Keratinocyte (primary cell): Measurements from ENCODE around the gene KXD1. TPM values are rescaled to one million over a fixed set of nuclear protein-coding genes. Genes with fewer than 3 reads are reported as not detected.

Source experiments
- DNase-seq: peaks from one replicate; pipeline ENCODE4 v3.0.0-alpha.2; 2011; ENCODE audit warnings: low read depth, missing footprints, low spot score
- FAIRE-seq: peaks from 2 replicates; lab custom pipeline; 2011; peaks lifted over from hg19 to GRCh38; lab: Jason Lieb, UNC
- H2AFZ ChIP-seq: 2 replicates; pipeline ENCODE4 v1.6.0; 2012; ENCODE audit warnings: low read length, control low read depth, inconsistent platforms; ENCODE audit not compliant: control insufficient read depth
- H3K27ac ChIP-seq: 2 replicates; pipeline ENCODE4 v1.5.1; 2011; ENCODE audit warnings: low read length; ENCODE audit not compliant: control insufficient read depth, insufficient read depth
- H3K27me3 ChIP-seq: 3 replicates; pipeline ENCODE4 v1.6.0; 2011; ENCODE audit warnings: low read length; ENCODE audit not compliant: control insufficient read depth, insufficient read depth; ENCODE audit errors: extremely low read depth
- H3K36me3 ChIP-seq, 2 experiments: 2 replicates in 1 of 2; 3 replicates in 1 of 2; pipeline ENCODE4 v1.5.1; 2011; ENCODE audit warnings: low read length in 2 of 2, mild to moderate bottlenecking in 1 of 2; ENCODE audit not compliant: control insufficient read depth in 2 of 2, insufficient read depth in 2 of 2; ENCODE audit errors: extremely low read depth in 1 of 2
- H3K4me1 ChIP-seq: 3 replicates; pipeline ENCODE4 v1.5.1; 2011; ENCODE audit warnings: low read length; ENCODE audit not compliant: control insufficient read depth, insufficient read depth; ENCODE audit errors: extremely low read depth
- H3K4me2 ChIP-seq: 3 replicates; pipeline ENCODE4 v1.6.0; 2011; ENCODE audit warnings: low read depth, low read length; ENCODE audit not compliant: control insufficient read depth, insufficient read depth; ENCODE audit errors: extremely low read depth
- H3K4me3 ChIP-seq, 3 experiments: fragments of 200-600 bp in 1 of 3; sonication (generic) in 1 of 3; 2 replicates in 2 of 3; 3 replicates in 1 of 3; pipeline ENCODE4 v1.5.1; 2011 to 2016; ENCODE audit warnings: low read length in 3 of 3, mild to moderate bottlenecking in 3 of 3, control low read depth in 2 of 3, inconsistent platforms in 1 of 3, low read depth in 1 of 3, mixed read lengths in 1 of 3, mixed run types in 1 of 3, moderate library complexity in 1 of 3; ENCODE audit not compliant: control insufficient read depth in 2 of 3, insufficient read depth in 2 of 3; ENCODE audit errors: extremely low read depth in 1 of 3
- H3K79me2 ChIP-seq: 2 replicates; pipeline ENCODE4 v1.6.0; 2012; ENCODE audit warnings: low read length; ENCODE audit not compliant: control insufficient read depth, insufficient read depth
- H3K9ac ChIP-seq: 3 replicates; pipeline ENCODE4 v1.6.0; 2011; ENCODE audit warnings: low read length; ENCODE audit not compliant: control insufficient read depth, insufficient read depth; ENCODE audit errors: extremely low read depth
- H3K9me1 ChIP-seq: 3 replicates; pipeline ENCODE4 v1.6.0; 2011; ENCODE audit warnings: low read length; ENCODE audit not compliant: control insufficient read depth, insufficient read depth; ENCODE audit errors: extremely low read depth
- H3K9me3 ChIP-seq: 2 replicates; pipeline ENCODE4 v1.5.1; 2012; ENCODE audit warnings: low read depth, low read length; ENCODE audit not compliant: control insufficient read depth
- H4K20me1 ChIP-seq: 3 replicates; pipeline ENCODE4 v1.6.0; 2011; ENCODE audit warnings: low read length; ENCODE audit not compliant: control insufficient read depth, insufficient read depth; ENCODE audit errors: extremely low read depth
- CTCF ChIP-seq, 3 experiments: IDR thresholded peaks in 1 of 3; conservative IDR thresholded peaks in 1 of 3; optimal IDR thresholded peaks in 1 of 3; 2 replicates in 2 of 3; 3 replicates in 1 of 3; pipeline versions ENCODE3 to v1.5.1; 2011; ENCODE audit warnings: low read length in 3 of 3, mild to moderate bottlenecking in 3 of 3, moderate library complexity in 2 of 3, control low read depth in 1 of 3, inconsistent platforms in 1 of 3; ENCODE audit not compliant: insufficient read depth in 2 of 3; ENCODE audit errors: extremely low read depth in 1 of 3
- EZH2 ChIP-seq: IDR thresholded peaks from one replicate; pipeline ENCODE4 v1.6.1; 2012; ENCODE audit warnings: inconsistent platforms, mild to moderate bottlenecking, low read length, moderate library complexity
- dilution Hi-C: fragments of 300-500 bp; cut with MboI; formaldehyde crosslinking; loops from one replicate; pipeline ENCODE4 v1.7.0; 2020; ENCODE audit warnings: low sequenced_read_pairs; ENCODE audit not compliant: extremely low pct_ligation_motif_present
- polyA plus RNA-seq, 5 experiments: library from polyadenylated mRNA; depleted of rRNA in 3 of 5; stranded (reverse) in 3 of 5; stranded (forward) in 1 of 5; unstranded in 1 of 5; fragments of >200 nt; gene quantifications; 1 replicate in 1 of 5; 2 replicates in 3 of 5; 3 replicates in 1 of 5; pipeline versions ENCODE4 v1.2.1 to v1.2.3, GENCODE V29; 2011 to 2012; ENCODE audit warnings: missing spikeins in 2 of 5, low read depth in 1 of 5, low replicate concordance in 1 of 5

KXD1 gene
- polyA plus RNA-seq, 1 donor (not counting 4 experiments of a cell fraction or from before 2014, with no cell fraction given): 94.6 TPM

DNA sequence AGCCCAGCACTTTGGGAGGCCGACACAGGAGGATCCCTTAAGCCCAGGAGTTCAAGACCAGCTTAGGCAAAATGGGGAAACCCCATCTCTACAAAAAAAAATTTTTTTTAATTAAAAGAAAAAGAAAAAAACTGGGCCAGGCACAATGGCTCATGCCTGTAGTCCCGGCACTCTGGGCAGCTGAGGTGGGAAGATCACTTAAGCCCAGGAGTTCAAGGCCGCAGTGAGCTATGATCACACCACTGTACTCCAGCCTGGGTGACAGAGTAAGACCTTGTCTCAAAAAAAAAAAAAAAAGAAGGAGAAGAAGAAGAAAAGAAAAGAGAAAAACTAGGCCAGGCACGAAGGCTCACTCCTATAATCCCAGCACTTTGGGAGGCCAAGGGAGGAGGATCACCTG, 40.1 kb upstream of the KXD1 start:
- dilution Hi-C loops: no loop called here
- no peak overlapping the region for H2AFZ ChIP-seq
- H3K36me3 ChIP-seq: peaks cover 3 to 16% of the 10 kb centered on the region in 2 experiments
- DNase-seq (no peak), FAIRE-seq (no peak)
- no peak overlapping the region for H3K4me3 ChIP-seq
- H3K9me1 ChIP-seq: peaks cover 7% of the 10 kb centered on the region
- H3K9ac ChIP-seq: no peak overlapping the region
- H4K20me1 ChIP-seq: peaks cover 26% of the 10 kb centered on the region
- H3K4me2 ChIP-seq: no peak overlapping the region
- H3K9me3 ChIP-seq: no peaks in the 10 kb centered on the region
- H3K27me3 ChIP-seq: no peaks in the 10 kb centered on the region
- peaks cover 30% of the 10 kb centered on the region for H3K4me1 ChIP-seq
- peaks cover 88% of the 10 kb centered on the region for H3K79me2 ChIP-seq
- TF ChIP-seq EZH2: no peak
- TF ChIP-seq CTCF (optimal IDR thresholded peaks at IDR 0.05 in 1 of 3, IDR thresholded peaks at IDR 0.05 in 1 of 3, conservative IDR thresholded peaks at IDR 0.05 in 1 of 3; ENCODE audit: extremely low read depth in 1 of 3, insufficient read depth in 2 of 3, low read length in 3 of 3): no peak
- no peak overlapping the region for H3K27ac ChIP-seq

- Histone ChIP-seq H3K9me3 (no peaks in the 10 kb centered on the region), H3K36me3 (peaks cover 3 to 16% of the 10 kb centered on the region in 2 experiments), H3K4me1 (peaks cover 30% of the 10 kb centered on the region), H3K27ac (no peak overlapping the region), H4K20me1 (peaks cover 21% of the 10 kb centered on the region), H3K9me1 (peaks cover 7% of the 10 kb centered on the region), H3K9ac (no peak overlapping the region), H3K4me2 (no peak overlapping the region), H3K4me3 (no peak overlapping the region), H3K27me3 (no peaks in the 10 kb centered on the region), H2AFZ (no peak overlapping the region), H3K79me2 (peaks cover 79% of the 10 kb centered on the region)
- dilution Hi-C loops: no loop called here
- TF ChIP-seq EZH2 (no peak), CTCF (optimal IDR thresholded peaks at IDR 0.05 in 1 of 3, IDR thresholded peaks at IDR 0.05 in 1 of 3, conservative IDR thresholded peaks at IDR 0.05 in 1 of 3; ENCODE audit: extremely low read depth in 1 of 3, insufficient read depth in 2 of 3, low read length in 3 of 3) (no peak)
- no peak for DNase-seq
- FAIRE-seq: no peak
Observed at GRCh38 chr19:18518639-18519038, 39.0 kb upstream of the KXD1 start.
